Measurements from ENCODE around the gene CAPRIN2.

- no peak for TF ChIP-seq CTCF (IDR thresholded peaks at IDR 0.05)
- no peak for TF ChIP-seq POLR2A (IDR thresholded peaks at IDR 0.05)
Observed at GRCh38 chr12:30769802-30770201, 15.1 kb upstream of the CAPRIN2 start.
